Activated CD4-positive, alpha-beta memory T cell treated with anti-CD3 and anti-CD28 coated beads, Interleukin-2, amount 10 ng/mL, durations not matched to agents 7 days and 5 days (primary cell): ENCODE data around the gene LAMTOR3. TPM values are rescaled to one million over a fixed set of nuclear protein-coding genes. Genes with fewer than 3 reads are reported as not detected.

Experiments
- CTCF ChIA-PET: fragments of 350-600 bp; sonication (Branson Sonifier 250); formaldehyde crosslinking; loops from one replicate; lab custom pipeline; 2021; ENCODE audit warnings: antibody characterized with exemption, inconsistent platforms; lab: Charles Lee
- POLR2A ChIA-PET: fragments of 350-600 bp; sonication (Branson Sonifier 250); formaldehyde crosslinking; loops from one replicate; lab custom pipeline; 2021; ENCODE audit warnings: antibody characterized with exemption; lab: Charles Lee
- DNase-seq: peaks from one replicate; pipeline ENCODE4 v3.0.0-alpha.2; 2020
- H3K27ac Mint-ChIP-seq: one replicate; pipeline ENCODE4 v1.8.0; 2021; ENCODE audit warnings: mild to moderate bottlenecking, mixed read lengths
- H3K27me3 Mint-ChIP-seq: one replicate; pipeline ENCODE4 v1.8.0; 2021; ENCODE audit warnings: mixed read lengths
- H3K36me3 Mint-ChIP-seq: one replicate; pipeline ENCODE4 v1.8.0; 2021; ENCODE audit warnings: low read depth, mixed read lengths
- H3K4me1 Mint-ChIP-seq: one replicate; pipeline ENCODE4 v1.8.0; 2021; ENCODE audit warnings: mixed read lengths
- H3K4me3 Mint-ChIP-seq: one replicate; pipeline ENCODE4 v1.8.0; 2021; ENCODE audit warnings: mild to moderate bottlenecking, mixed read lengths
- H3K9me3 Mint-ChIP-seq: one replicate; pipeline ENCODE4 v1.8.0; 2021; ENCODE audit warnings: mixed read lengths
- total RNA-seq, 2 experiments: library from RNA; stranded (reverse); gene quantifications; one replicate each; pipeline ENCODE4 v1.2.3, GENCODE V29; 2021

Gene LAMTOR3
- total RNA-seq, 2 experiments from 2014 or later = 28.1 to 29.2 TPM

DNA sequence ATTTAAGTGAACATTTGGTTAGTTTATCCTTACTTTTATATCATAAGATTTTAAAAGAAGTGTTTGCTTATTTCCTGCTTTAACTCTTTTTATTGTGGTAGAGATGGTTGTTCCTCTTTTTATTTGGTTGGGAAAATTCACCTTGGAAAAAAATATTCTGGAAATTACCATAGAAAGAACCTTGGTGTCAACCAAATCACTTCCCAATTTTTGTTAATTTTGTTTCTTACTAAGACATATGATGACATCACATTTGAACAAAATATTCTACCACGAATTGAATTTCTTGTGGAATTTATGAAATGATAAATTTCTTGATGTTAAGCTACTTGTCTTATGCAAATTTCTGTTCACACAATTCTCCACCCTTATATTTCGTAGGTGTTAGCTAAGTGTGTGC is 33.7 kb downstream of the LAMTOR3 start:
- peaks cover 66% of the 10 kb centered on the region for H3K36me3 Mint-ChIP-seq
- H3K27me3 Mint-ChIP-seq = no peaks in the 10 kb centered on the region
- H3K9me3 Mint-ChIP-seq = no peaks in the 10 kb centered on the region
- H3K4me3 Mint-ChIP-seq = no peak overlapping the region
- ChIA-PET CTCF (interaction anchor here (1.3 kb wide), 1 partner anchor 26 kb away, joined by 3 read pairs; no protein-coding TSS in a partner anchor), POLR2A (interaction anchor here (1.1 to 2.6 kb wide), 4 partner anchors 8 to 90 kb away, joined by 4 to 10 read pairs (median 5); partner anchors contain the start of gene H2AZ1)
- peaks cover 54% of the 10 kb centered on the region for H3K4me1 Mint-ChIP-seq
- H3K27ac Mint-ChIP-seq = no peak overlapping the region
- DNase-seq = no peak

DNA sequence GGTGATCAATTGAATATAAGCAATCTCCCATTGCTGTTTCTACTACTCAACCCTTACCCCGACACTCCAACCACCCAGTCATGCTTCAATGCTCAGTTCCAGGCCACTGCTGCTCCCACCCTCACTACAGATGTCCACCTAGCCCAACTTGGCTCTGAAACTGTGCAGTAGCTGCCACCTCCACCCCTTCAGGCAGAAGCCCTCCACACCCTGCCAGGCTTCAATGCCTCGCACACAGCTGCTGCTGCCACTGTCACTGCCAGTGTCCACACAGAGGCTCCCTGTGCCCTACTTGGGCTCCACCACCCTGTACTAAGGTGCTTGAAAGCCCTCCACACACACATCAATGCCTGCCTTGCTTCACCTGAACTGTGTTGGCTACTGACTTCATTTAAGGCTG is 34.6 kb downstream of the LAMTOR3 start:
- Mint-ChIP-seq H3K27ac (no peak overlapping the region), H3K9me3 (no peaks in the 10 kb centered on the region), H3K36me3 (peaks cover 66% of the 10 kb centered on the region), H3K27me3 (no peaks in the 10 kb centered on the region), H3K4me1 (peaks cover 63% of the 10 kb centered on the region), H3K4me3 (no peak overlapping the region)
- ChIA-PET CTCF (no interaction called here), POLR2A (interaction anchor here (0.7 to 1.6 kb wide), 3 partner anchors 14 to 89 kb away, joined by 3 to 4 read pairs (median 3); partner anchors contain the start of gene DAPP1)
- no peak for DNase-seq

DNA sequence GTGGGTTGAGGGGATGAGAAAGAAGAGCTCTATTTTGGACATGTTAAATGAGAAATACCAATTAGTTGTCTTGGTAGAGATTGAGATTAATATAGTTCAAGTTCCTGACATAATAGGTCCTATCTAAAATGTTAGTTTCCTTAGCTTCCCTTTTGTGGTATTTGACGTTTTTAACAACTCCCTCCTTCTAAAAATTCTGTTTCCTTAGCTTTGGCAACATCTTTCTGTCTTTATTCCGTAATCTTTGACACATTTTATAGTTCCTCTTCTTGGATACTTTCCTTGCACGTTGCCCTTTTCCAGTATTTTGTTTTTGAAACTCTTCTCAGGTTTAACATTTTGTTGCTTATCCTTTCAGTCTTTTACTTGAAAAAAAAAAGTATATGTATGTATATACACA is 36.9 kb downstream of the LAMTOR3 start:
- Mint-ChIP-seq H3K27me3 (no peaks in the 10 kb centered on the region), H3K27ac (peak overlapping the region; percentile 82), H3K4me1 (peaks cover 73% of the 10 kb centered on the region), H3K4me3 (no peak overlapping the region), H3K36me3 (peaks cover 77% of the 10 kb centered on the region), H3K9me3 (no peaks in the 10 kb centered on the region)
- ChIA-PET POLR2A (interaction anchor here (0.6 to 6.4 kb wide), 5 partner anchors 11 to 1487 kb away, joined by 3 to 40 read pairs (median 4); partner anchors contain the start of gene DAPP1), CTCF (interaction anchor here (0.5 to 1.3 kb wide), 2 partner anchors 10 to 649 kb away, joined by 3 read pairs; no protein-coding TSS in a partner anchor)
- no peak for DNase-seq

DNA sequence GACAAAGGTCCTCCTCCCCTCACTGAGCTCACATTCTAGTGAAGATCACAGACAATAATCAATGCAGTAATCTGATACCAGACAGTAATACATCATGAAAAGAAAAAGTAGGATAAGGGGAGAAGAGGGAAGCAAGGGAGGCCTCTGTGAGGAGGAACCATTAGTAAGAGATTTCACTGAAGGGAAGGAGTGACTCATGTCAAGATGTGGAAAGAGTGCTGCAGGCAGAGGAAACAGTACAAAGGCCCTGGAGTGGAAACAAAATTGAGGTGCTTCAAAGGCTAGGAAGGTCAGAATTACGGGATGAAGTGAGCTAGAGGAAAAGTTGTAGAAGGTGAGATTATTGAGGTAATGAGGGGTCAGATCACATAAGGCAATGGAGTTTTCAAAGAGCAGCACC is 38.1 kb downstream of the LAMTOR3 start:
- DNase-seq = peak; percentile 40
- peaks cover 71% of the 10 kb centered on the region for H3K4me1 Mint-ChIP-seq
- ChIA-PET CTCF (interaction anchor here (1.1 to 2.1 kb wide), 5 partner anchors 10 to 92 kb away, joined by 3 to 11 read pairs (median 4); no protein-coding TSS in a partner anchor), POLR2A (interaction anchor here (1.0 to 6.4 kb wide), 5 partner anchors 10 to 92 kb away, joined by 4 to 40 read pairs (median 11); partner anchors contain the start of genes DAPP1 and LAMTOR3)
- H3K9me3 Mint-ChIP-seq = no peaks in the 10 kb centered on the region
- H3K4me3 Mint-ChIP-seq = peak overlapping the region; percentile 22
- H3K27ac Mint-ChIP-seq = peak overlapping the region; percentile 82
- H3K27me3 Mint-ChIP-seq = no peaks in the 10 kb centered on the region
- H3K36me3 Mint-ChIP-seq = peaks cover 75% of the 10 kb centered on the region

DNA sequence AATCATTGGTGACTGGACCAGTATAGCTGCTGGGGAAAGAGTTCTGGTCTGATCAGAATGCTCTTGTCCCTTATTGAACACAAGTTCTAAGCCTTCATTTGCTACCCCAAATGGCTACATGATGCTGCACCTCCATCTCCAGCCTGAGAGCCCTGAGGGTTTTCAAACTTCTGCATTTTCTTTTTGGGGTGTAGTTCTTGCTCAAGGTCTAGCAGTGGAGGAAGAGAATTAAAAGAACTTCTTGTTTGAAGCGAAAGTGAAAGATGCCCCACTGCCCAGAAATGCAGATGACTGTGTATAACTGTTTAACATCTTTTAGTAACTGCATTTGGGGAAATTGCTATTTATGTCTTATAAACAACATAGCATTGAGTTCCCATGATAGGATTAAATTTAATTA is 38.5 kb downstream of the LAMTOR3 start:
- H3K4me1 Mint-ChIP-seq = peaks cover 71% of the 10 kb centered on the region
- H3K36me3 Mint-ChIP-seq = peaks cover 70% of the 10 kb centered on the region
- H3K4me3 Mint-ChIP-seq = peak overlapping the region; percentile 36
- peak overlapping the region; percentile 83 for H3K27ac Mint-ChIP-seq
- ChIA-PET POLR2A (interaction anchor here (1.0 to 6.4 kb wide), 5 partner anchors 9 to 92 kb away, joined by 4 to 40 read pairs (median 11); partner anchors contain the start of genes DAPP1 and LAMTOR3), CTCF (interaction anchor here (1.0 to 2.1 kb wide), 5 partner anchors 9 to 93 kb away, joined by 3 to 11 read pairs (median 4); no protein-coding TSS in a partner anchor)
- no peaks in the 10 kb centered on the region for H3K27me3 Mint-ChIP-seq
- peak; percentile 43 for DNase-seq
- no peaks in the 10 kb centered on the region for H3K9me3 Mint-ChIP-seq

DNA sequence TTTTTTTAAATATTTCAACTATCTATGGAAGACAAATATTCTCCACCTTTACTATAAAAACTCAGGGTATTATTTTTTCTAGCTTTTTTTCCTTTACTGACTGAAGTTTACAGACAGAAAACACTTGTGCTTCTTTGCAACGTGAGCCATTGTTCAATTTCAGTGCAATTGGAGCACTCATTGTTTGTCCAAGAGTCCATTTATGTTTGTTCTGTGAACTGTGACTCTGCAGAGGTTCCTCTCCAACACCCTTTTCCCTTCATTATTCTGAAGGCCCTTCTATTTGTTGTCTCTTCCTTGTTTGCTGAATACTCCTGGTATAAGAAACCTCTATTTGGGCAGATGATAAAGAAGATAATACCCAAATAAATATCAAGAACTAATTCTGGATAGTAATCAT is 40.2 kb downstream of the LAMTOR3 start:
- ChIA-PET POLR2A (interaction anchor here (1.2 to 6.4 kb wide), 3 partner anchors 37 to 96 kb away, joined by 4 to 40 read pairs (median 5); partner anchors contain the start of genes DAPP1, DNAJB14 and H2AZ1), CTCF (interaction anchor here (1.1 to 2.4 kb wide), 2 partner anchors 37 to 42 kb away, joined by 4 to 8 read pairs; partner anchors contain the start of gene DAPP1)
- Mint-ChIP-seq H3K27me3 (no peaks in the 10 kb centered on the region), H3K4me3 (no peak overlapping the region), H3K27ac (no peak overlapping the region), H3K4me1 (peaks cover 77% of the 10 kb centered on the region), H3K9me3 (no peaks in the 10 kb centered on the region), H3K36me3 (peaks cover 64% of the 10 kb centered on the region)
- no peak for DNase-seq

DNA sequence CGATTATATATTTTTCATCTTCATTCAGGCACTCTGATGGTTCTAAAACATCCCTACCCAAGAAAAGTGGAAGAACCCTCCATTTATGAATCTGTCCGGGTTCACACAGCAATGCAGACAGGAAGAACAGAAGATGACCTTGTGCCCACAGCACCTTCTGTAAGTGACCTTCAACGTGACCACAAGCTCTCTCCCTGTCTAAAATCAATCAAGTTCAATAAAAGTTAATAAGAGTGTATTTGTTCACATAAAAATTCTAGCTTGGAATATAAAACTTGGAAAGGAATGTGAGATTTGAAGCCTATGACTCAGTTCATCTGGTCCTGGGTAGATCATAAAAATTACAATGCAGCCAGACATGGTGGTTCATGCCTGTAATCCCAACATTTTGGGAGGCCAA is 41.0 kb downstream of the LAMTOR3 start:
- no peak for DNase-seq
- Mint-ChIP-seq H3K4me3 (no peak overlapping the region), H3K9me3 (no peaks in the 10 kb centered on the region), H3K27me3 (no peaks in the 10 kb centered on the region), H3K36me3 (peaks cover 66% of the 10 kb centered on the region), H3K27ac (no peak overlapping the region), H3K4me1 (peaks cover 83% of the 10 kb centered on the region)
- POLR2A ChIA-PET = interaction anchor here (1.1 to 6.4 kb wide), 4 partner anchors 12 to 93 kb away, joined by 3 to 40 read pairs (median 4); partner anchors contain the start of genes DAPP1 and DNAJB14
- CTCF ChIA-PET = interaction anchor here (1.1 to 2.4 kb wide), 2 partner anchors 37 to 41 kb away, joined by 4 to 8 read pairs; partner anchors contain the start of gene DAPP1

DNA sequence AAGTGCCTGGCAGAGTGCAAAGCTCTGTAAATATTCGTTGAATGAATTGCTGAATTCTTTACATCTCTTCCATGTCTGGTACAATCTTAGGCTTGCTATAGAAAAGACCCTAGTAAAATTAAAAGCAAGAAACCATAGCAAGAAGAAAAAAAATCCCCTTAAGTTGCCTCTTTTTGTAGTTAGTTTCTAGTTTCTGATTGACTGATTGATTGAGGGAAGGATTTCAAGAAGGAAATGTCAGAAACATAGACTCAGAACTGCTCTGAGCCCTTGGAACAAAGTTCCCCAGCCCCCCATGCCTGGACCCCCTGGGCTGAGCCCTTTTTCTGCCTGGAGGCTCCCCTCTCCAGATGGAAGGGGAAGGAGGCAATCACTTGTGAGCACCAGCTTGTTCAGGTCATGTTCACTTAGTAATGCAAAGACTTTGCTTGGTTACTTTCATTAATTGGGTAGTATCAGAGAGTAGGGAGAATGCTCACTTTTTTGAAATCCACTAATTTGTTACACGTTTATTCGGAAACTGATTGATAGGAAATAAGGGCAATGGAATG is 42.0 kb downstream of the LAMTOR3 start:
- Mint-ChIP-seq H3K36me3 (peaks cover 63% of the 10 kb centered on the region), H3K27me3 (no peaks in the 10 kb centered on the region), H3K4me3 (peak overlapping the region; percentile 59), H3K9me3 (no peaks in the 10 kb centered on the region), H3K27ac (peak overlapping the region; percentile 88), H3K4me1 (peaks cover 87% of the 10 kb centered on the region)
- DNase-seq = no peak
- ChIA-PET POLR2A (interaction anchor here (1.0 to 6.4 kb wide), 6 partner anchors 9 to 98 kb away, joined by 3 to 40 read pairs (median 6); partner anchors contain the start of genes DAPP1, H2AZ1 and LAMTOR3), CTCF (interaction anchor here (2.4 kb wide), 1 partner anchor 41 kb away, joined by 8 read pairs; no protein-coding TSS in a partner anchor)

DNA sequence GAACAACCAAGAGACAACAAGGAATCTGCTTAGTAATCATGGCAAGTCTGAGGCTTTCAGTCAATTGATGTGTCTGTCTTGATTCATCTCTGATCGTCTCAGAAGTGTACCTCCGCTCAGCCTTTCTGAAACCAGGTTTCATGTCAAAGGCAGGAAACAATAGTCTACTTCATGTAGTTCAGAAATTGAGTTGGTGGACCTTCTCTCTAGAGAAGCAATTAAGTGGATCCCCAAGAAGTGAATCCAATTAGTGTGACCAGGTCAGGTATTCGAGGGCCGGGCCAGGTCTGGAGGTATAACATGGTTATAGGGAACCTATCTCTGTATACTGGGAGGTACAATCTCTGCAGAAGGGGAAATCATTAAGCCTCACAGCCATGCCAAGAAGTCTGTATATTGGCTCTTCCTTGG is 45.6 kb downstream of the LAMTOR3 start:
- peaks cover 54% of the 10 kb centered on the region for H3K36me3 Mint-ChIP-seq
- no peaks in the 10 kb centered on the region for H3K9me3 Mint-ChIP-seq
- no peaks in the 10 kb centered on the region for H3K27me3 Mint-ChIP-seq
- no peak for DNase-seq
- ChIA-PET POLR2A (interaction anchor here (1.3 to 3.5 kb wide), 4 partner anchors 32 to 285 kb away, joined by 5 to 62 read pairs (median 19); partner anchors contain the start of genes DAPP1, DNAJB14 and TRMT10A), CTCF (interaction anchor here (3.2 kb wide), 1 partner anchor 40 kb away, joined by 10 read pairs; no protein-coding TSS in a partner anchor)
- H3K4me1 Mint-ChIP-seq = peaks cover 81% of the 10 kb centered on the region
- H3K27ac Mint-ChIP-seq = peak overlapping the region; percentile 96
- H3K4me3 Mint-ChIP-seq = no peak overlapping the region

DNA sequence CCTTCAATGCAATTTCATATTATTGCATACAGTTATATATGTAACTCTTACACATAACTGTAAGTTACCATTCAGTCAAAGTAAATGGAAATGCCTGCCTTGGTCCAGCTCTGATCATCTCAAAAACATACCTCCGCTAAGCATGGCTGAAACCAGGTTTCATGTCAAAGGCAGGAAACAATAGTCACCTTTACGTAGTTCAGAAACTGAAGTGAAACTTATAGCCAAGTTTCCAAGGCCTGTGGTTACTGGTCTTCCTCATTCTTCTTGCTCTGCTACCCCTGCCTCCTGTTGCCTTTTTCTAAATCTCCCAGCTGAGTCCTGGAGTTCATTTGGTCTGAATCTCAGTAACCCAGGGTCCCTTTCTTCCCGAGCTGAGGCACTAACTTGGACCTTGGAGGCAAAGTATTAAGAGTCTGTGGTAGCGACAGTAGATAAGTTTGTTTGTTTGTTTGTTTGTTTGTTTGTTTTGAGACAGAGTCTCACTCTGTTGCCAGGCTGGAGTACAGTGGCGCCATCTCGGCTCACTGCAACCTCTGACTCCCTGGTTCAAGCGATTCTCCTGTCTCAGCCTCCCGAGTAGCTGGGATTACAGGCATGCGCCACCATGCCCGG is 46.8 kb downstream of the LAMTOR3 start:
- H3K36me3 Mint-ChIP-seq = peaks cover 55% of the 10 kb centered on the region
- ChIA-PET CTCF (interaction anchor here (0.6 to 3.2 kb wide), 3 partner anchors 8 to 39 kb away, joined by 4 to 11 read pairs (median 10); no protein-coding TSS in a partner anchor), POLR2A (interaction anchor here (0.6 to 3.9 kb wide), 12 partner anchors 9 to 1310 kb away, joined by 3 to 62 read pairs (median 6); partner anchors contain the start of genes ADH5, DAPP1, DNAJB14 and LAMTOR3)
- H3K4me1 Mint-ChIP-seq = peaks cover 70% of the 10 kb centered on the region
- H3K27me3 Mint-ChIP-seq = no peaks in the 10 kb centered on the region
- peak overlapping the region; percentile 96 for H3K27ac Mint-ChIP-seq
- H3K9me3 Mint-ChIP-seq = no peaks in the 10 kb centered on the region
- DNase-seq = peak; percentile 34
- peak overlapping the region; percentile 63 for H3K4me3 Mint-ChIP-seq

DNA sequence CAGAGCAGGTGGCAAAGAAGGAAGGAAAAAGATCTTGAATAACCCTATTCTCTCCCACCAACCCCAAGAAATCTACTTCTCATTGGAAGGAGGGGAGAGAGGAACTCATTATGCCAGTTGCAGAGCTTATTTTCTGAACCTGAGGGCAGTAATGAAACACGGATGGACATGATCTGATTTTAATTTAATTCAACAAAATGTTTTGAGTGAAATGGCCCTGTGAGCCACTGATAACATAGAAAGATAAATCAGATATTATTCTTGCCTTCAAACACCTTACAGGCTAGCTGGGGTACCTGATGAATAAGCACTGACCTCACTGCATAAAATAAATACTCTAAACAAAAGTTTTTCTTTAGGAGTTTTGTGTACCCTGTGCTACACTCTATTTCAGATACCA is 47.3 kb downstream of the LAMTOR3 start:
- peak overlapping the region; percentile 63 for H3K4me3 Mint-ChIP-seq
- H3K27ac Mint-ChIP-seq = peak overlapping the region; percentile 96
- no peak for DNase-seq
- ChIA-PET POLR2A (interaction anchor here (1.2 to 3.9 kb wide), 10 partner anchors 9 to 758 kb away, joined by 3 to 62 read pairs (median 8); partner anchors contain the start of genes ADH5, DAPP1, DNAJB14 and LAMTOR3), CTCF (interaction anchor here (1.0 to 3.2 kb wide), 5 partner anchors 9 to 283 kb away, joined by 3 to 11 read pairs (median 10); partner anchors contain the start of genes DAPP1 and TRMT10A)
- H3K9me3 Mint-ChIP-seq = no peaks in the 10 kb centered on the region
- H3K4me1 Mint-ChIP-seq = peaks cover 65% of the 10 kb centered on the region
- H3K36me3 Mint-ChIP-seq = peaks cover 57% of the 10 kb centered on the region
- H3K27me3 Mint-ChIP-seq = no peaks in the 10 kb centered on the region
